OCI-LY3 (cell line): ENCODE results near the gene FMNL1.

ENCODE experiments used
- H2AFZ ChIP-seq: fragments of 200-600, 300-600 bp; shearing (Covaris generic); 2 replicates; pipeline ENCODE4 v1.6.0; 2014; ENCODE audit warnings: antibody characterized with exemption, low read depth, low read length
- H3K27ac ChIP-seq: fragments of 200-600, 300-600 bp; sonication (generic); 2 replicates; pipeline ENCODE4 v1.5.1; 2014; ENCODE audit warnings: mild to moderate bottlenecking, low read length, moderate library complexity, mixed read lengths
- H3K27me3 ChIP-seq: fragments of 200-600, 300-600 bp; sonication (generic); 2 replicates; pipeline ENCODE4 v1.6.1; 2014; ENCODE audit warnings: low read depth, low read length, mixed read lengths
- H3K36me3 ChIP-seq: fragments of 200-600, 300-600 bp; sonication (generic); replicated peaks from 2 replicates; pipeline ENCODE3; 2014; ENCODE audit warnings: low read depth, low read length, mixed read lengths
- H3K4me1 ChIP-seq: fragments of 300-600, 200-600 bp; sonication (generic); 2 replicates; pipeline ENCODE4 v1.6.1; 2014; ENCODE audit warnings: low read length, mixed read lengths
- H3K4me2 ChIP-seq: fragments of 200-600, 300-600 bp; sonication (generic); 2 replicates; pipeline ENCODE4 v1.6.1; 2014; ENCODE audit warnings: low read length, mixed read lengths
- H3K4me3 ChIP-seq: fragments of 300-600, 200-600 bp; sonication (generic); 2 replicates; pipeline ENCODE4 v1.5.1; 2014; ENCODE audit warnings: antibody characterized with exemption, mild to moderate bottlenecking, low read length, moderate library complexity
- H3K79me2 ChIP-seq: fragments of 300-600, 200-600 bp; shearing (Covaris generic); 2 replicates; pipeline ENCODE4 v1.6.1; 2014; ENCODE audit warnings: mild to moderate bottlenecking, low read length, mixed read lengths
- H3K9ac ChIP-seq: fragments of 300-600, 200-600 bp; shearing (Covaris generic); 2 replicates; pipeline ENCODE4 v1.6.0; 2014; ENCODE audit warnings: mild to moderate bottlenecking, low read length, moderate library complexity
- H3K9me3 ChIP-seq: fragments of 200-600, 300-600 bp; shearing (Covaris generic); 2 replicates; pipeline ENCODE4 v1.6.1; 2014; ENCODE audit warnings: low read length, mixed read lengths; ENCODE audit not compliant: insufficient read depth
- H4K20me1 ChIP-seq: fragments of 200-600, 300-600 bp; sonication (generic); 2 replicates; pipeline ENCODE4 v1.6.1; 2016; ENCODE audit warnings: low read length, mixed read lengths; ENCODE audit not compliant: insufficient read depth
- CTCF ChIP-seq: fragments of 200-600, 300-600 bp; sonication (generic); IDR thresholded peaks from 2 replicates; pipeline ENCODE4 v1.5.1; 2014; ENCODE audit warnings: antibody characterized with exemption, low read length, low read depth
- EZH2phosphoT487 ChIP-seq: fragments of 200-600 bp; shearing (Covaris generic); IDR thresholded peaks from 2 replicates; pipeline ENCODE4 v1.6.1; 2018; ENCODE audit warnings: antibody characterized with exemption, mixed run types, low read depth

The FMNL1 gene

GRCh38 chr17:45177563-45177962, 44.1 kb upstream of the FMNL1 start:
- TF ChIP-seq EZH2phosphoT487 (no peak), CTCF (no peak)
- Histone ChIP-seq H3K79me2 (no peaks in the 10 kb centered on the region), H4K20me1 (no peaks in the 10 kb centered on the region), H3K9me3 (no peaks in the 10 kb centered on the region), H3K9ac (no peak overlapping the region), H3K4me2 (no peak overlapping the region), H3K4me3 (no peak overlapping the region), H3K36me3 (no peaks in the 10 kb centered on the region), H3K4me1 (peaks cover 7% of the 10 kb centered on the region), H3K27ac (no peak overlapping the region), H2AFZ (no peak overlapping the region), H3K27me3 (no peaks in the 10 kb centered on the region)

GRCh38 chr17:45184144-45184543, 37.5 kb upstream of the FMNL1 start:
- H3K79me2 ChIP-seq: no peaks in the 10 kb centered on the region
- no peaks in the 10 kb centered on the region for H3K27me3 ChIP-seq
- no peaks in the 10 kb centered on the region for H3K36me3 ChIP-seq
- H3K9me3 ChIP-seq: no peaks in the 10 kb centered on the region
- no peak overlapping the region for H3K4me2 ChIP-seq
- TF ChIP-seq EZH2phosphoT487: no peak
- TF ChIP-seq CTCF: no peak
- H3K4me3 ChIP-seq: no peak overlapping the region
- no peaks in the 10 kb centered on the region for H4K20me1 ChIP-seq
- H2AFZ ChIP-seq: no peak overlapping the region
- no peak overlapping the region for H3K9ac ChIP-seq
- H3K4me1 ChIP-seq: no peaks in the 10 kb centered on the region
- H3K27ac ChIP-seq: no peak overlapping the region

GRCh38 chr17:45186801-45187354, 34.8 kb upstream of the FMNL1 start:
- no peak overlapping the region for H3K4me2 ChIP-seq
- H2AFZ ChIP-seq: no peak overlapping the region
- H3K79me2 ChIP-seq: no peaks in the 10 kb centered on the region
- no peak overlapping the region for H3K4me3 ChIP-seq
- no peak overlapping the region for H3K27ac ChIP-seq
- H3K27me3 ChIP-seq: no peaks in the 10 kb centered on the region
- no peak for TF ChIP-seq EZH2phosphoT487
- TF ChIP-seq CTCF: no peak
- no peaks in the 10 kb centered on the region for H4K20me1 ChIP-seq
- no peaks in the 10 kb centered on the region for H3K36me3 ChIP-seq
- H3K9ac ChIP-seq: no peak overlapping the region
- no peaks in the 10 kb centered on the region for H3K4me1 ChIP-seq
- no peaks in the 10 kb centered on the region for H3K9me3 ChIP-seq

- no peaks in the 10 kb centered on the region for H3K4me1 ChIP-seq
- TF ChIP-seq CTCF (no peak), EZH2phosphoT487 (no peak)
- no peak overlapping the region for H2AFZ ChIP-seq
- no peak overlapping the region for H3K4me2 ChIP-seq
- no peak overlapping the region for H3K9ac ChIP-seq
- H4K20me1 ChIP-seq: no peaks in the 10 kb centered on the region
- H3K4me3 ChIP-seq: no peak overlapping the region
- H3K27me3 ChIP-seq: no peaks in the 10 kb centered on the region
- no peak overlapping the region for H3K27ac ChIP-seq
- H3K36me3 ChIP-seq: no peaks in the 10 kb centered on the region
- H3K79me2 ChIP-seq: no peaks in the 10 kb centered on the region
- H3K9me3 ChIP-seq: no peaks in the 10 kb centered on the region
Observed at GRCh38 chr17:45189009-45189408, 32.7 kb upstream of the FMNL1 start.
